Measurements from ENCODE around the gene VSTM2B.

VSTM2B gene

DNA sequence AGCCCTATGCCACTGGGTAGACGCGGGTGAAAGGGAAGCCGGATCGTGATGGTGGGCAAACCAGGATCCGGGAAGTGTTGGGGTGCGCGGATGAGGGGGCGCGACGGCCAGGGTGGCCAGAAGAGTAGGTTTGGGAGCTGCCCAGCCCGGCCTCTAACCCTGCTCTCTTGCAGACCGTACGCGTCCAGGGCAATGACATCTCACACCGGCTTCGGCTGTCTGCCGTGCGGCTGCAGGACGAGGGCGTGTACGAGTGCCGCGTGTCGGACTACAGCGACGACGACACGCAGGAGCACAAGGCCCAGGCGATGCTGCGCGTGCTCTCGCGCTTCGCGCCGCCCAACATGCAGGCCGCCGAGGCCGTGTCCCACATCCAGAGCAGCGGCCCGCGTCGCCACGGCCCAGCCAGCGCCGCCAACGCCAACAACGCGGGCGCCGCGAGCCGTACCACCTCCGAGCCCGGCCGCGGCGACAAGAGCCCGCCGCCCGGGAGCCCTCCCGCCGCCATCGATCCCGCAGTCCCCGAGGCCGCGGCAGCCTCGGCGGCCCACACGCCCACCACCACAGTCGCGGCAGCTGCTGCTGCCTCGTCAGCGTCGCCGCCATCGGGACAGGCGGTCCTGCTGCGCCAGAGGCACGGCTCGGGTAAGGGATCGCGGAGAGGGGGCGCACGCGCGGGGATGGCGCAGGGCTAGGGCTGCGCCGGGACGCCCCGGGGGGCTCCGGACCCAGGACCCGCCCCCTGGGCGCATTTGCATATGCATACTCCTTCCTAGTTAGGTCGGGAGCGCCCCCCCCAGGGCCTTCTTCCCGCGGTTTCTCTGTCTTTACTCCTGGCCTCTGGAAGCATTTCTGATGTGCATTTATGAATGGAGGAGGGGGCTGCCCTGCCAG, 4.1 kb downstream of the VSTM2B start:
- DNase-seq (ENCODE audit: low spot score) = no peak
- peak; percentile 87 for FAIRE-seq

- FAIRE-seq (peak; percentile 27), DNase-seq (ENCODE audit: low spot score) (no peak)
Observed at GRCh38 chr19:29530540-29531457, 5.0 kb downstream of the VSTM2B start.

- DNase-seq (ENCODE audit: low spot score) (no peak), FAIRE-seq (no peak)
Observed at GRCh38 chr19:29531458-29532025, 5.7 kb downstream of the VSTM2B start.

- no peak for DNase-seq (ENCODE audit: low spot score)
- FAIRE-seq = peak; percentile 23
Observed at GRCh38 chr19:29532097-29532496, 6.3 kb downstream of the VSTM2B start.

GRCh38 chr19:29532956-29533355, 7.2 kb downstream of the VSTM2B start:
- DNase-seq (ENCODE audit: low spot score) (no peak), FAIRE-seq (no peak)

- FAIRE-seq (no peak), DNase-seq (ENCODE audit: low spot score) (no peak)
Observed at GRCh38 chr19:29533578-29534544, 8.1 kb downstream of the VSTM2B start.

- DNase-seq (ENCODE audit: low spot score) (no peak), FAIRE-seq (peak; percentile 50)
Observed at GRCh38 chr19:29535214-29535831, 9.5 kb downstream of the VSTM2B start.

GRCh38 chr19:29535984-29536508, 10.3 kb downstream of the VSTM2B start:
- DNase-seq (ENCODE audit: low spot score) (no peak), FAIRE-seq (no peak)

DNA sequence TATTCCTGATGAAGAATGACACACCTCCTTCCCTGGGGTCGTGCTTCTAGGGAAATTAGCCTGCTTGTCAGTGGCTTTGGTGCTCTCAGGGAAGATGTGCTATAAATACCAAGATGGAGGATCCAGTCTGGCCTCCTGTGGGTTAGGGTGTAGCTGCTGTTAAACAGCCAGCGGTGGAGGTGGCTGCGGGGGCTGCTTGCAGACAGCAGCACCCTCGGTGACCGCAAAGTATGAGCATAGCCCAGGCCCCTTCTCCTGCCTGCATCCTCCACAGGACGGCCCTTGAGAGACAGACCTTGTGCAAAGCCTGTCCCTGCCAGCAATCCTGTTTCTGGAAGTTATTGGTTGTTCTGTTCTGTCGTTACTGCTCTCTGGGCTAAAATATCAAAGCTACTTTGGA, 11.4 kb downstream of the VSTM2B start:
- DNase-seq (ENCODE audit: low spot score) (no peak), FAIRE-seq (no peak)

GRCh38 chr19:29537601-29538000, 11.8 kb downstream of the VSTM2B start:
- FAIRE-seq = no peak
- no peak for DNase-seq (ENCODE audit: low spot score)

DNA sequence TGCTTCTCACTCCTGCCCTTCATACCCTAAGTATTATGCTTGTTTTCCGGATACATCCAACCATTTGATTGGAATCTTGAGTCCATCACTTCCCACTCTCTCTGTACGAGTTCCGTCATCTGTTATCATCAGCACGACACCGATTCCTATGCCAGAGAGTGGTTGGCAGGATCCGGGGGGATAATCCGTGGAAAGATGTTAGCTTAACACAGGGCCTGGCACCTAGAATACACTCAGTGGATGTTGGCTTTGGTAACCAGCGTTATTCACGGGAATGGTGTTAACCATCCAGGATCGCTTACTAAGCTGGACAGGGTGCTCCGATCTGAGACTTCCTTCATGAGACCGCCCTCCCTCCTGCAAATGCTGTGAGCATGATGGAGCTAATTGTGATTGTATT, 12.4 kb downstream of the VSTM2B start:
- FAIRE-seq (no peak), DNase-seq (ENCODE audit: low spot score) (no peak)

DNA sequence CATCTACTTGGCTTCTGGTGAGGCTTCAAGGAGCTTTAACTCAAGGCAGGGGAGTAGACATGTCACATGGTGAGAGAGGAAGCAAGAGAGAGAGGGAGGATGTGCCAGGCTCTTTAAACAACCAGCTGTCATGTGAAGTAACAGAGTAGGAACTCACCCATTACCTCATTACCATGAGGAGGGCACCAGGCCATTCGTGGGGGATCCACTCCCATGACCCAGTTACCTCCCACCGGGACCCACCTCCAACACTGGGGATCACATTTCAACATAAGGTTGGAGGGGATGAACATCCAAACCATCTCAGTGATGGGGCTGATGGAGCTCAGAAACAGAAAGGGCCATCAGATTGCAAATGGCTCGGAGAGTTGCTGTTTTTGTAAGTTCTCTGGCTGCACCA, 12.9 kb downstream of the VSTM2B start:
- no peak for FAIRE-seq
- DNase-seq (ENCODE audit: low spot score) = no peak

DNA sequence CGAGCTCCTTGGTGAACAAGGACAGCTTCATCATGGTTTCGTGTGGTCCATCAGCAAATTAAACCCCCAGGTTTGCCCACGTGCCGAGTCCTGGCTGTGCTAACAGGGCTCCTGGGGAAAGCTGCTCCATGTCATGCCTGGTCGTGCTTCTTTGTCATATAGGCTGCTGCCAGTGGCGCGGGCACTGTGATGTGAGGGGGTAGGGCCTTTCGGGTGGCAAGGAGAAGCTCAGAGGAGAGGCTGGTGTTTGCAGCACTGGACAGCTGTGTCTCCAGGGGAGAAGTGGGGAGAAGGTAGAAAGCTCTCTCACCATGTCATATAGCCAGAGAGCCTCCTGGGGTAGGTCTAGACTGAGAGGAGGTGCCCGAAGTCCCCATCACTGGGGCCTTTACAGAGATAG, 13.3 kb downstream of the VSTM2B start:
- DNase-seq (ENCODE audit: low spot score) (no peak), FAIRE-seq (no peak)

DNA sequence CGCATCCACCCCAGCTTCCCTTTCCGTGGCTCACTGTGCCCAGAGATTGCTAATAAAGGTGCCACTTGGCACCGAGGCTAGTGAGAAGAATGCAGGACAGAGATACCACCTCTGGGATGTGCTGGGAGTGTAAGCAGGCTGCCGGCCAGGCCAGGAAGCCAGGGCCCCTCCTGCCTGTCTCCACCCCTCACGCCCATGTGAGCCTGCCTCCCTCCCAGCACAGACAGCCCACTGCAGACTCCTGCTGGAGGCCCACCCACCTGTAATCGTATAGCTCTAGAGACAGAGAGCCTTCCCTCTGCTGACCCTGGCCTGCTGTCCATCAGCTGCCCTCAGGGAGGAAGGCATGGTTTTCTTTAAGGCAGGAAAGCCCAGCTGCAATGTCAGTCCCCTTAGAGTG, 13.9 kb downstream of the VSTM2B start:
- DNase-seq (ENCODE audit: low spot score) = no peak
- FAIRE-seq = no peak

DNA sequence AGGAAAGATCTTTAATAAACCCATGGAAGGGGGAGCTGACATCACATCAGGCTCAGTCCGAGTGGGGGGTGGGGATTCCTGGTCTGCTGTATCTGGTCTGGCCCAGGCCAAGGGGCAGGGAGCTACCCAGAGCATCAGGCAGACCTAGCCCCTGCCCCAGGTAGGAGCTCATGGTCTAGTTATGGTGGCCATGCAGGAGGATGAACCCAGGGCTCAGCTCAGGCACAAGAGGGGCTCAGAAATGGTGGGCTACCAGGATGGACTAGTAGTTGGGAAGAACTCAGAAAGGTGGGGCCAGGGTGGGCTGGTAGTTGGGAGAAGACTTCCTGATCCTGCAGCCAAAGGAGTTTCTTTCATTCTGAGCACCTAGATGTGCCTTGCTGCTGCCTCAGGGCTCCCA, 14.3 kb downstream of the VSTM2B start:
- no peak for DNase-seq (ENCODE audit: low spot score)
- no peak for FAIRE-seq

GRCh38 chr19:29541473-29542253, 15.9 kb downstream of the VSTM2B start:
- no peak for DNase-seq (ENCODE audit: low spot score)
- FAIRE-seq = peak; percentile 80

- no peak for DNase-seq (ENCODE audit: low spot score)
- FAIRE-seq = no peak
Observed at GRCh38 chr19:29542327-29542726, 16.5 kb downstream of the VSTM2B start.

DNA sequence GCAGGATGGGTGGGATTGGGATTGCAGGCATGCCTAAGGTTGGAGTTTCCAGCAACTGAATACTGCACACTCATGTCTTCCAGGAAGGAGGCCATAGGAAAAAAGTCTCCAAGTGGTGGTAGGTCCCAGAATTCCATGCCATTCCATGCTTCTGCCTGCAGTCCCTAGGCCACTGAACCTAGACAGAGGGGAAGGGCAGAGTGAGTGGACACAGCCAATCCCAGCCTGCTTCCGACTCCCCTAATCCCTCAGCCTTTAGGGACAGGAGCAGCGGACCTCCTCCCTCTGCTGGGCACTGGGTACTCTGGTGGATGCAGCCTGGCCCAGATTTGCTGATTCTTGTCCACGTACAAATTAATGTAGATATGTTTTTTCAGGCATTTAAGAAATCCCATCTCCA, 17.0 kb downstream of the VSTM2B start:
- DNase-seq (ENCODE audit: low spot score) = no peak
- FAIRE-seq = no peak

DNA sequence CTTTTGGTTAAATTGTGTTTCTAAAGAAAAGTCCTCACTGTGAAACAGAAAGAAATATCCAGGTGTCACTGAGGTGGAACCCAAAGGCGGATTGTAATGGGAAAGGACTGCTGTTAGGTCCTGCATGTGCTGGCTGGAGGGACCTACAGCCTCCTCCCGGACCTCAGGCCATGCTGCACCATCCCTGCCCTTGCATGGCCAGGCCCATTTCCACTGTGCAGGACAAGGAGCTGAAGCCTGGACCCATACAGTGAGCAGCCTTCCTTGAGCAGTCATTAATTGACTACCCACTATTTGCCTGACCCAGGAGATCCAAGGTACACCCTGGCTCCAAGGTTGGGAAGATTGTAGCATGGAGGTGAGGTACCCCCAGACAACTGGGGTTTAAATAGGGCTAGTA, 17.6 kb downstream of the VSTM2B start:
- FAIRE-seq (peak; percentile 50), DNase-seq (ENCODE audit: low spot score) (no peak)
